NCI-H187 (cell line): ENCODE results near the gene ITCH.
"Not testable (repeated sequence)": the region's sequence is repeated elsewhere in the genome, so short reads cannot be mapped to it uniquely, and the experiment has no call there.

Experiments
- DNase-seq, 2 experiments: peaks; one replicate each; lab custom pipeline; 2025; lab: John Stamatoyannopoulos, UW

The ITCH gene

DNA sequence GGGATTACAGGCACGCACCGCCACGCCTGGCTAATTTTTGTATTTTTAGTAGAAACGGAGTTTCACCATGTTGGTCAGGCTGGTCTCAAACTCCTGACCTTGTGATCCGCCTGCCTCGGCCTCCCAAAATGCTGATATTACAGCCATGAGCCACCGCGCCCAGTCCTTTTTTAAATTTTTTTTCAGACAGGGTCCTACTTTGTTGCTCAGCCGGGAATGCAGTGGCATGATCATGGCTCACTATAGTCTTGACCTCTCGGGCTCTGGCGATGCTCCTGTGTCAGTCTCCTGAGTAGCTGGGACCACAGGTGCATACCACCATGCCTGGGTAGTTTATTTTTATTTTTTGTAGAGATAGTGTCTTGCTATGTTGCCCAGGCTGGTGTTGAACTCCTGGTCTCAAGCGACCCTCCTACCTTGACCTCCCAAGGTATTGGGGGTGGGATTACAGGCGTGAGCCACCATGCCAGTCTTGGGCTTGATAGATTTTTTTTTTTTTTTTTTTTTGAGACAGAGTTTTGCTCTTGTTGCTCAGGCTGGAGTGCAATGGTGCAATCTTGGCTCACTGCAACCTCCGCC, 19.9 kb downstream of the ITCH start:
- not testable (repeated sequence) for DNase-seq

- no peak for DNase-seq
Observed at GRCh38 chr20:34385464-34385863, 22.4 kb downstream of the ITCH start.

- DNase-seq = no peak
Observed at GRCh38 chr20:34388000-34388399, 24.9 kb downstream of the ITCH start.

- DNase-seq = no peak
Observed at GRCh38 chr20:34388678-34389077, 25.6 kb downstream of the ITCH start.

- no peak for DNase-seq
Observed at GRCh38 chr20:34389206-34389953, 26.3 kb downstream of the ITCH start.

DNA sequence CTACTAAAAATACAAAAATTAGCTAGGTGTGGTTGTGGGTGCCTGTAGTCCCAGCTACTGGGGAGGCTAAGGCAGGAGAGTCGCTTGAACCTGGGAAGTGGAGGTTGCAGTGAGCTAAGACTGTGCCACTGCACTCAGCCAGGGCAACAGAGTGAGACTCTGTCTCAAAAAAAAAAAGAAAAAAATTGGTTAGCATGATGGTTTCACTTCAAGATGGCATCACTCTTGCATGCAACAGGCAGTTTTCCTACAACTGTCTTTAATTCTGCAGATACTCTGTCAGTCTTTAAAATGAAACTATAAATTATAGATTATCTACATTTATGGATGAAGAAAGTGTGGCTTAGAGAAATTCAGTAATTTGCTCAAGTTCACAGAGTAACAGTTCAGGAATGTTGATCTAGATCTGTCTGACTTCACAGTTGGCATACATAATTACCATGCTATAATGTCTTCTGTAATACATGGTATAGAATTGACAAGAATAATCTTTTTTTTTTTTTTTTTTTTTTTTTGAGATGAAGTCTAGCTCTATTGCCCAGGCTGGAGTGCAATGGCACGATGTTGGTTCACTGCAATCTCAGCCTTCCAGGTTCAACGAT, 27.0 kb downstream of the ITCH start:
- DNase-seq = no peak

DNA sequence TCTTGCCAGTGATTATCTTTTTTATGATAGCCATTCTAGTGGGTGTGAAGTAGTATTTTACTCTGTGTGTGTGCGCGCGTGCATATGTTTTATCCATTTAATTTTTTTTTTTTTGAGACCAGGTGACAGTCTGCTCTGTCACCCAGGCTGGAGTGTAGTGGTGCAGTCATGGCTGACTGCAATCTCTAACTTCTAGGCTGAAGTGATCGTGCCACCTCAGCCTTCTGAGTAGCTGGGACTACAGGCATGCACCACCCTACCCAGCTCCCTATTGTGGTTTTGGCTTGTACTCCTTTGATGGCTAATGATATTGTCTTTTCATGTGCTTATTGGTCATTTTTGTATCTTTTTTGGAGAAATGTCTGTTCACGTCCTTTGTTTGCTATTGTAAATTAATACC, 33.3 kb downstream of the ITCH start:
- DNase-seq = peak; percentile 4 to 42

GRCh38 chr20:34397096-34397495, 34.0 kb downstream of the ITCH start:
- DNase-seq = no peak

GRCh38 chr20:34400776-34401175, 37.7 kb downstream of the ITCH start:
- DNase-seq = not testable (repeated sequence)

GRCh38 chr20:34401741-34402455, 38.8 kb downstream of the ITCH start:
- no peak for DNase-seq

- no peak for DNase-seq
Observed at GRCh38 chr20:34402461-34402860, 39.4 kb downstream of the ITCH start.

DNA sequence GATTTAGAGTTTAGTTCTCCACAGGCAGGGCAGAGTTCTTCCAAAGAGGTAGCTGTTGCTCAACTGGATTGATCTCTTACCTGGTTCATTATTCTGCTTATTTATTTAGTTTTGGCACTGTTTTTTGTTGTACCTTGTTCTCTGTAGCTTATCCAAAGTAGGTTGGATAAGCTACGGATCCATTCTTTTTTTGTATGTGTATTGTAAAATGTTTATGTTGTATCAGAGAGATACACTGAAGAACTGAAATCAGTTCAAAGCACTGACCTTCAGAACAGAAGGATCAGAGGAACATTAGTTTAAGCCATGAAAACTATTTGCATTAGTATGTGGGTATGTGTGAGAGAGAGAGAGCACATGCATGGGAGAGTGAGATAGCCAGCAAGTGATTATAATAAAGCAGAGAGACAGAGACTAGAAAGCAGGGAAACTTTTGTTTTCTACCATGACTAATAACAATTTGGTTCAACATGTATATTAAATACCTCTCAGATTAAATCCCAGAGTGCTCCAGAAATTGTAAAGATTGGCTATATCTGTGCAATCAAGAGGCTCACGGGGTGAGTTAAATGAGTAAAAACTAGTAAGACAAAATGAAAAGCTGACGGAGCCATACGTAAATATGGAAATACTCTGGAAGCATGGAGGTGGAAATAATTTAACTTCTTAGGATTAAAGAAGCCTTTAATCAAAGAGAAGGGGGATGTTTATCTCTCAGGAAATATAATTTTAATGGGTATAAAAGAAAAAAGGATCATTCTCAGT, 40.2 kb downstream of the ITCH start:
- DNase-seq = no peak

GRCh38 chr20:34403908-34404307, 40.8 kb downstream of the ITCH start:
- no peak for DNase-seq

GRCh38 chr20:34404803-34405202, 41.7 kb downstream of the ITCH start:
- DNase-seq = no peak

DNA sequence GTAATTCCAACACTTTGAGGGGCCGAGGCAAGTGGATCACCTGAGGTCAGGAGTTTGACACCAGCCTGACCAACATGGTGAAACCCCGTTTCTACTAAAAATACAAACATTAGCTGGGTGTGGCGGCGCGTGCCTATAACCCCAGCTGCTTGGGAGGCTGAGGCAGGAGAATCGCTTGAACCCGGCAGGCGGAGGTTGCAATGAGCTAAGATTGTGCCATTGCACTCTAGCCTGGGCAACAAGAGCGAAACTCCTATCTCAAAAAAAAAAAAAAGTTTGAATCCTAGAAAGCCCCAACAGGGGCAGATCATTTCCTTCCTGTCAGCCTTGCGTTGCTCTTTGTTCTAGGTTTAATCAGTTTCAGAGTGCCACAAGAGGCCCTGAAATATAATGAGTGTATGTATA, 42.2 kb downstream of the ITCH start:
- not testable (repeated sequence) for DNase-seq

DNA sequence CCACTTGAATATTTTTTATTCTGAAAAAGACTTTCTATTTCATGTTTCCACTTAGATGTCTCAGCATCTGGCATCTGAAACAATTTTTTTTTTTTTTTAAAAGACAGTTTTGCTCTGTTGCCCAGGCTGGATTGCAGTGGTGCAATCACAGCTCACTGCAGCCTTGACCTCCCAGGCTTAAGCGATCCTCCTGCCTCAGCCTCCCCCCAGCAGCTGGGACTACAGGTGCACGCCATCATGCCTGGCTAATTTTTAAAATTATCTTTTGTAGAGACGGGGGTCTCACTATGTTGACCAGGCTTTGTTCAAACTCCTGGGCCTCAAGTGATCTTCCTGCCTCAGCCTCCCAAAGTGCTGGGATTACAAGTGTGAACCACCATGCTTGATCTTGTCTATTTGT, 42.9 kb downstream of the ITCH start:
- not testable (repeated sequence) for DNase-seq

DNA sequence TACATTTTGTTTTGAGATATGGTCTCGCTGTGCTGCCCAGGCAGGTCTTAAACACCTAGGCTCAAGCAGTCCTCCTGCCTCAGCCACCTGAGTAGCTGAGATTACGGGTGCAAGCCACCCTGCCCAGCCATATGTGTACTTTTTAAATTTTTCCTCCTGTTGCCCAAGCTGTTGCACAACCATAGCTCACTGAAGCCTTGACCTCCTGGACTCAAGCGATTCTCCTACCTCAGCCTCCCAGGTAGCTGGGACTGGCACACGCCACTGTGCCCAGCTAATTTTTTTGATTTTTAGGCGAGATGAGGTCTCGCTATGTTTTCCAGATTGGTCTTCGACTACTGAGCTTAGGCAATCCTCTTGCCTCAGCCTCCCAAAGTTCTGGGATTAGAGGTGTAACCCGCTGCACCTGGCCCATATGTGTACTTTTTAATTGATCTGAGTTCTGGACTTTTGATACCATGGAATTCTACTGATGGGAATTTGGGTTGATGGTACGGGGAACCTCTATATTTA, 44.9 kb downstream of the ITCH start:
- DNase-seq = no peak

- DNase-seq = no peak
Observed at GRCh38 chr20:34410336-34410735, 47.3 kb downstream of the ITCH start.

DNA sequence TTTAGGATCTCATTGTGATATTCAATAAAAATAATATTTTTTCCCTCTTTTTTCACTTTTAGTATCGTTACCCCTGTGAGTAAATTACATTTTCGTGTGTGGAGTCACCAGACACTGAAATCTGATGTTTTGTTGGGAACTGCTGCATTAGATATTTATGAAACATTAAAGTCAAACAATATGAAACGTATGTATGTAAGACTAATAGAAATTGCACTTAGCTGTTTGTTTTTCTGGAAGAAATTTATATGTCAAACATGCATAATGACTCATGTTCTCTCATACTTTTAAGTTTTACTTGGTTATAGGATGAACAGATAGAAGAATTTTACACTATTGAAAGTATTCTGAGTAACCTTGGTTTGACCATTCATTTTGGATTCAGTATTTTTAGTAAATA, 49.4 kb downstream of the ITCH start:
- DNase-seq = no peak

DNA sequence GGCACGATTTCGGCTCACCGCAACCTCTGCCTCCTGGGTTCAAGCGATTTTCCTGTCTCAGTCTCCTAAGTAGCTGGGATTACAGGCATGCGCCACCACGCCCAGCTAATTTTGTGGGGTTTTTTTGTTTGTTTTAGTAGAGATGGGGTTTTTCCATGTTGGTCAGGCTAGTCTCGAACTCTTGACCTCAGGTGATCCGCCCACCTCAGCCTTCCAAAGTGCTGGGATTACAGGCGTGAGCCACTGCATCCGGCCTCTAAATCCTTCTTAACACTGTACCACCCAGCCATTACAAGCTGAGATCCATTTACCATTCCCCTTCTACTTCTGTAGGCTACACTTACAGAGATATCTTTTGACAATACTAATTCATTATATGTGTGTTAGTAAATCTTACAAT, 51.5 kb downstream of the ITCH start:
- DNase-seq = not testable (repeated sequence)

GRCh38 chr20:34415079-34415478, 52.0 kb downstream of the ITCH start:
- DNase-seq = no peak

DNA sequence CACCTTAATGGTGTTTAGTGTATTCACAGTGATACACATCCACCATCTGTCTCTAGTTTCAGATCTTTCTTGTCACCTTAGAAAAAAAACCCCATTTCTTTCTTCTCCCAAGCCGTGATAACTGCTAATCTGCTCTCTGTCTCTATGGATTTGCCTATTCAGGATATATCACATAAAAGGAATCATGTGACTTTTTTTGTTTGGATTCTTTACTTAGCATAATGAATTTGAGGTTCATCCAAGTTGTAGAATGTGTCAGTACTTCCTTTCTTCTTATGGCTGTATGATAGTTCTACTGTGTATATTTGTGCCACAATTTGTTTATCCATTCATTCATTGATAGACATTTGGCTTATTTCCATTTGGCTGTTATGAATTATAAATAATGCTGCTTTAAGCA, 57.1 kb downstream of the ITCH start:
- DNase-seq = no peak
